Measurements from ENCODE around the gene KRTAP25-1.

The KRTAP25-1 gene

DNA sequence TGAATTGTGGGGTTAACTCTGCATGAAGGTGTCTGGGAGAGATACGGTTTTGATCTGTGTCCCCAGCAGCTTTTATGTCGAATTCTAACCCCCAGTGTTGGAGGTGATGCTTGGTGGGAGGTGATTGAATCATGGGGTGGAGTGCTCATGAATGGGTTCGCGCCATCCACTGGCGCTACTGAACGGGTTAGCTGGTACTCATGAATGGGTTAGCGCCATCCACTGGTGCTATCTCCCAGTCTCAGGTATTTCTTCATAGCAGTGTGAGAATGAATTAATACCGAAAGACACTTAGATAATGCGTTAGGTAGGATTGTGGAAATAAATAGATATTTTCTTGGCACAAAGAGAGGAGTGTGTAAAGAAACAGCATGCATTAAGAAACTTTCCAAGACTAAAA lies 40.5 kb downstream of the KRTAP25-1 start:
- DNase-seq (ENCODE audit: low spot score): no peak

- no peak for DNase-seq (ENCODE audit: low spot score)
Observed at GRCh38 chr21:30245061-30245460, 44.3 kb downstream of the KRTAP25-1 start.

- DNase-seq (ENCODE audit: low spot score): no peak
Observed at GRCh38 chr21:30243691-30244090, 45.6 kb downstream of the KRTAP25-1 start.

DNA sequence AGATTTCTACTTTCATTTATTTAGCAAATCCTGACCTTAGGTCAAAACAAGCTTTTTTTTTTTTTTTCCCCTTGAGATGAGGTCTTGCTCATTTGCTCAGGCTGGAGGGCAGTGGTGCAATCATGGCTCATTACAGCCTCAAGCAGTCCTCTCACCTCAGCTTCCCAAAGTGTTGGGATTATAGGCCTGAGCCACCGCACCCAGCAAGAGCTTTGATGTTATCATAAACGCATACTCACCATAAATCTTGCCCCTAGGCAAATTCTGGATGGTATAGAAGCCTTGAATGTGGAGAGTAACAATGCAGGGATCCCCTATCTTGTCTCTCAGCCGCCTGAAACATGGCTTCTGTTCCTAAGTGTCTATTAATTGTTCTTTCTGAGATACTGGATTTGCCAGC lies 48.7 kb downstream of the KRTAP25-1 start:
- no peak for DNase-seq (ENCODE audit: low spot score)

All from pons (tissue), 1 donor.